ENCODE measurements around the gene HCST.

Gene HCST

GRCh38 chr19:35901854-35902661 lies at the start of gene HCST:
HCST (plus strand) TSS chr19:35902529; CDS start chr19:35902594, 65 bp downstream.
- no peak for DNase-seq (ENCODE audit: low spot score)

- DNase-seq (ENCODE audit: low spot score): no peak
Measured at GRCh38 chr19:35853038-35853756, 49.1 kb upstream of the HCST start.

- peak; percentile 87 for DNase-seq (ENCODE audit: low spot score)
Measured at GRCh38 chr19:35856546-35857149, 45.7 kb upstream of the HCST start, which contains the start of gene KIRREL2. KIRREL2 (plus strand) TSS chr19:35856911; CDS start chr19:35857120, 209 bp downstream.

- no peak for DNase-seq (ENCODE audit: low spot score)
Measured at GRCh38 chr19:35858311-35858710, 44.0 kb upstream of the HCST start.

- DNase-seq (ENCODE audit: low spot score): no peak
Measured at GRCh38 chr19:35859414-35859813, 42.9 kb upstream of the HCST start.

- no peak for DNase-seq (ENCODE audit: low spot score)
Measured at GRCh38 chr19:35860436-35860817, 41.9 kb upstream of the HCST start.

- no peak for DNase-seq (ENCODE audit: low spot score)
Measured at GRCh38 chr19:35860818-35861639, 41.3 kb upstream of the HCST start.

GRCh38 chr19:35861640-35862160 lies 40.6 kb upstream of the HCST start:
- no peak for DNase-seq (ENCODE audit: low spot score)

GRCh38 chr19:35862528-35862927 lies 39.8 kb upstream of the HCST start:
- DNase-seq (ENCODE audit: low spot score): no peak

- DNase-seq (ENCODE audit: low spot score): no peak
Measured at GRCh38 chr19:35863018-35863417, 39.3 kb upstream of the HCST start.

GRCh38 chr19:35868172-35868822 lies 34.0 kb upstream of the HCST start, which contains the start of gene APLP1:
APLP1 (plus strand) TSS chr19:35868574; CDS start chr19:35868637, 63 bp downstream.
- peak; percentile 91 for DNase-seq (ENCODE audit: low spot score)

GRCh38 chr19:35868823-35869326 lies 33.5 kb upstream of the HCST start:
- DNase-seq (ENCODE audit: low spot score): no peak

GRCh38 chr19:35869327-35870123 lies 32.8 kb upstream of the HCST start:
- DNase-seq (ENCODE audit: low spot score): peak; percentile 90

GRCh38 chr19:35870124-35870736 lies 32.1 kb upstream of the HCST start:
- peak; percentile 81 for DNase-seq (ENCODE audit: low spot score)

- DNase-seq (ENCODE audit: low spot score): no peak
Measured at GRCh38 chr19:35870798-35871197, 31.5 kb upstream of the HCST start.

GRCh38 chr19:35871611-35872010 lies 30.7 kb upstream of the HCST start:
- no peak for DNase-seq (ENCODE audit: low spot score)

GRCh38 chr19:35872180-35872579 lies 30.1 kb upstream of the HCST start:
- no peak for DNase-seq (ENCODE audit: low spot score)

- DNase-seq (ENCODE audit: low spot score): no peak
Measured at GRCh38 chr19:35874392-35874930, 27.9 kb upstream of the HCST start.

GRCh38 chr19:35879068-35879467 lies 23.3 kb upstream of the HCST start:
- DNase-seq (ENCODE audit: low spot score): no peak

Data from D341Med (cell line).